C4-2B (cell line): ENCODE results near the gene CIB4.

ENCODE experiments used
- H3K27ac ChIP-seq: fragments of 450-650 bp; 2 replicates; pipeline ENCODE4 v1.5.1; 2017
- CTCF ChIP-seq: fragments of 450-650 bp; conservative IDR thresholded peaks from 2 replicates; pipeline ENCODE4 v1.5.1; 2017; ENCODE audit warnings: mild to moderate bottlenecking
- ZFX ChIP-seq: fragments of 450-650 bp; IDR thresholded peaks from 2 replicates; pipeline ENCODE4 v1.6.1; 2017

Gene CIB4

DNA sequence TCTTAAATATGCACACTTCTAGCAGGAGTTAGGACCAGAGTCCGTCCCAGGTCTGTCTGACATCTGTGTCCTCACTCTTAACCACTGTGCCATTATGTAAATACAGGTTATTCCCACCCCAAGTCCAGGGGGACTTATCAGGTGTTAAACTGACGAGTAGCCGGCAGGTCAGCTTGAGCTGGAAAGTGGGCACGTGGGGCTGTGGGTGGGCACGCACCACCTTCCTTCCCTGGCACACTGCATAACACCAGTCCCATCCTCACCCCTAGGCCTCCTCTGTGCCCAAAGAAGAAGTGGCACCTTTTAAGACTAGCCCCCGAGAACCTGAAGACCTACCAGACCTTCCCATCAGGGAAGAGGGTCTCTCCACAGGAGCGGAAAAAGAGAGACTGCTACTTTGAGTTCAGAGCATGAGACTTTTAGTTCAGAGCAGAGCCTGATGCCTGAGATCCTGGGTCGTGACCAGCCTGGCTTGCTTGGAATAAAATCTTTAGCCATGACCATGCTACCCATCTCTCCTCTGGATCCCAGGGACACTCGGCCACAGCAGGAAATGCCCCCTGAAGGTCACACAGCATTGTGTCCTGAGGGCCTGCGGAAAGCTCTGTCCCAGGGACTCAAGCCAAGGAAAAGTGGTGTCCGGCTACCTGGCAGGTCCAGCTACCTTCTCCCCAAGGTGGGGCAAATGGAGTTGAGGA is 62.0 kb downstream of the CIB4 start:
- TF ChIP-seq ZFX (no peak), CTCF (no peak)
- H3K27ac ChIP-seq: no peak overlapping the region

DNA sequence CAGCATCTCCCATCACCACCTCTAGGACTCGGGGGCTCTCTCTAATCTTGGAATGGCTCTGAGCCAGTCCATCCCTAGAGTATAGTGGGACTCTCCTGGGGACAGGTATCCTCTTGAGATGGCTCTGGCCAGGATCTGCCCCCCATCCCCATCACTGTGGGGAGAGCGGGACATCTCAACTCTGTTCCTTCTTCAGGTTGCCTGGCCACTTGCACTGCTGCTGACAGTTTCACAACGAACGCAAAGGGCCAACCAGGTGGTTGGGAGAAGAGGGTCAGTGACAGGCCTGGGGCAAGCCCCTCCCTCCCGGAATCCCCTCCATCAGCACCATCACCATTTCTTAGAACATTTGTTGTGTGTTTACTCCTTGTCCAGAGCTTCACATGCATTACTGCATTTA is 62.6 kb downstream of the CIB4 start:
- TF ChIP-seq ZFX (no peak), CTCF (no peak)
- no peak overlapping the region for H3K27ac ChIP-seq

GRCh38 chr2:26578113-26578458 is 63.1 kb downstream of the CIB4 start:
- TF ChIP-seq CTCF: peak; percentile 57
- TF ChIP-seq ZFX: no peak
- no peak overlapping the region for H3K27ac ChIP-seq

DNA sequence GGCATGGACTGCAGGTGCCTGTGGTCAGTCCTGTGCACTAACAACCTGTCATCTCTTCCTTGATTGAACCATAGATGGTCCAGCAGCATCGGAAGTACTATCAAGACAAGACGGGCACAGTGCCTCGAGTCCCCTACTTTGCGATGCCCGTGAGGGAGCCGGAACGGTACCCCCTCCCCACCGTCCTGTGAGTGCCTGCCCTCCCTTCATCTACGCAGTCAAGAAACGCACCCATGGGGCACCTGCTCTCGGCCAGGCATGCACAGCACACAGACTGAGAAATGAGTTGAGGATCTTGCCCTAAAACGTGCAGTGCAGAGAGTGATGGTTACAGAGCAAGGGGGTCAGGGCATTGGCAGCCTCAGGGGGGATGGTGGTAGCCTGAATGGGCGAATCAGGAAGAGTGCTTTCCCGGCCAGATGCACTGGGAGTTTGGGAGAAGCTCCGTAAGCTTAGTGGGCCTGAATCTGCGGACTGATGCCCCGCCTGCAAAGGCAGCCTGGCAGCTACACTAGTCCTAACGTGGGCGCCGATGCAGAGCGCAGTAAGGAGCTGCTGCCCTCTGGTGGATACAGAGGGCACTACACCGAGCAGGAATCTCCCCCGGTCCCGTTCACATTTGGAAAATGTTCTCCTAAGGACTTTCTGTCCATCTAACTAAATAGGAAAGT is 63.6 kb downstream of the CIB4 start:
- TF ChIP-seq ZFX (no peak), CTCF (peak; percentile 95)

DNA sequence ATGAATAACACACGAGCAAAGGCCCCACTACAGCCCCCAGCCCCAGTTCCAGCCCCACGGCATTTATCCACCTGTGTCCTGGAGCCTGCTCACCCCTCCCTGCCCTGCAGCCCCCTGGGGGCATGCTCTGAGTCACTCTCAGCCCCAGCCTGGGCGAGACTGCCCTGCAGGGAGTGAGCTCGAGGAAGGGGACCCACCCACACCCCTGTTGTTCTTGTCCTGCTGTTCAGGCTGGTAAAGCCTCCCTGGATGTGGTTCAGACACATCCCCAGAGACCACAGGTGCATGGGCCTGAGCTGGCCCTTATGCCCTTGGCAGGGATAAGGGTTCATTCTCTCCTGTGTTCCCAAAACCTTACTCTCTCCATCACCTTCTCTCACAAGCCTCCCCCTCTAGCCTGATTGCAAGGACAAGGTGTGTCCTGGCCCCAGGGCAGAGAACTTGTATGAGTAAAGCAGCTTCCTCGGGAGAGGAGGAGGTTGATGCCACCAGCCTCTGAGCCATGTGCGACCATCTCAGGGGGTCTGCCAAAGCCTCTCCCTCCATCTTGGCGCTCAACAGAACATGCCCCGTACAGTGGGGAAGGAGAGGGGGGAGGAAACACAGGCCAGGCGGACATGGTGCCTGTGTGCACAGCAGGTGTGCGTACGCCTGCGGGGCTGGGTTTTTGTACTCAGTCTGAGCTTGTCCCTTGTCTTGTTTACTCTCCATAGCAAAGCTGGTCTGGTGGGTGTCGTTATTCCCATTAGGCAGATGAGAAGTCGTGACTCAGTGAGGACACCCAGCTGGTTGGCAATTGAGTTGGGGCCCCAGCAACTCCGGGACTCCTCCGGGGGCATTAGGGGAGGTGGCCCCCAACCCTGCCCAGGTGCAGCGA is 64.4 kb downstream of the CIB4 start:
- TF ChIP-seq CTCF (no peak), ZFX (no peak)
- no peak overlapping the region for H3K27ac ChIP-seq

More for the DNA sequence above, 63.6 kb downstream of the CIB4 start:
- no peak overlapping the region for H3K27ac ChIP-seq

- TF ChIP-seq CTCF: no peak
- TF ChIP-seq ZFX: no peak
- H3K27ac ChIP-seq: no peak overlapping the region
Observed at GRCh38 chr2:26575836-26576564, 65.2 kb downstream of the CIB4 start.
